ENCODE measurements around the gene KRIT1.

DNA sequence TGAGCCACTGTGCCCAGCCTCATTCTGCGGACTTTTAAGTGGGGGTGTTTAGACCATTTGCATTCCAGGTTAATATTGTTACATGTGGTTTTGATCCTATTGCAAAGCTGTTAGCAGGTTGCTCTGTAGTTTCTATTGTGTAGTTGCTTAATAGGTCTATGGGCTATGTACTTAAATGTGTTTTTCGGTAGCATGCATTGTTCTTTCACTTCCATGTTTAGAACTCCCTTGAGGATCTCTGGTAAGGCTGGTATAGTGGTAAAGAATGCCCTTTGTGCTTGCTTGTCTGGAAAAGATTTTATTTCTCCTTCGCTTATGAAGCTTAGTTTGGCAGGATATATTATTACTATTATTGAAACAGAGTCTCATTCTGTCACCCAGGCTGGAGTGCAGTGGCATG is 53.4 kb downstream of the KRIT1 start:
- no peak for TF ChIP-seq PHF8 (CRISPR knock-in tag; IDR thresholded peaks at IDR 0.05)
- TF ChIP-seq, protein P1, sequence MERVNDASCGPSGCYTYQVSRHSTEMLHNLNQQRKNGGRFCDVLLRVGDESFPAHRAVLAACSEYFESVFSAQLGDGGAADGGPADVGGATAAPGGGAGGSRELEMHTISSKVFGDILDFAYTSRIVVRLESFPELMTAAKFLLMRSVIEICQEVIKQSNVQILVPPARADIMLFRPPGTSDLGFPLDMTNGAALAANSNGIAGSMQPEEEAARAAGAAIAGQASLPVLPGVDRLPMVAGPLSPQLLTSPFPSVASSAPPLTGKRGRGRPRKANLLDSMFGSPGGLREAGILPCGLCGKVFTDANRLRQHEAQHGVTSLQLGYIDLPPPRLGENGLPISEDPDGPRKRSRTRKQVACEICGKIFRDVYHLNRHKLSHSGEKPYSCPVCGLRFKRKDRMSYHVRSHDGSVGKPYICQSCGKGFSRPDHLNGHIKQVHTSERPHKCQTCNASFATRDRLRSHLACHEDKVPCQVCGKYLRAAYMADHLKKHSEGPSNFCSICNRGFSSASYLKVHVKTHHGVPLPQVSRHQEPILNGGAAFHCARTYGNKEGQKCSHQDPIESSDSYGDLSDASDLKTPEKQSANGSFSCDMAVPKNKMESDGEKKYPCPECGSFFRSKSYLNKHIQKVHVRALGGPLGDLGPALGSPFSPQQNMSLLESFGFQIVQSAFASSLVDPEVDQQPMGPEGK (CRISPR knock-in tag; IDR thresholded peaks at IDR 0.05) = no peak
- TF ChIP-seq ZNF317 (CRISPR knock-in tag; IDR thresholded peaks at IDR 0.05) = no peak
- TF ChIP-seq, protein P2, sequence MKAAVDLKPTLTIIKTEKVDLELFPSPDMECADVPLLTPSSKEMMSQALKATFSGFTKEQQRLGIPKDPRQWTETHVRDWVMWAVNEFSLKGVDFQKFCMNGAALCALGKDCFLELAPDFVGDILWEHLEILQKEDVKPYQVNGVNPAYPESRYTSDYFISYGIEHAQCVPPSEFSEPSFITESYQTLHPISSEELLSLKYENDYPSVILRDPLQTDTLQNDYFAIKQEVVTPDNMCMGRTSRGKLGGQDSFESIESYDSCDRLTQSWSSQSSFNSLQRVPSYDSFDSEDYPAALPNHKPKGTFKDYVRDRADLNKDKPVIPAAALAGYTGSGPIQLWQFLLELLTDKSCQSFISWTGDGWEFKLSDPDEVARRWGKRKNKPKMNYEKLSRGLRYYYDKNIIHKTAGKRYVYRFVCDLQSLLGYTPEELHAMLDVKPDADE (CRISPR knock-in tag; IDR thresholded peaks at IDR 0.05) = no peak
- TF ChIP-seq, protein P3, sequence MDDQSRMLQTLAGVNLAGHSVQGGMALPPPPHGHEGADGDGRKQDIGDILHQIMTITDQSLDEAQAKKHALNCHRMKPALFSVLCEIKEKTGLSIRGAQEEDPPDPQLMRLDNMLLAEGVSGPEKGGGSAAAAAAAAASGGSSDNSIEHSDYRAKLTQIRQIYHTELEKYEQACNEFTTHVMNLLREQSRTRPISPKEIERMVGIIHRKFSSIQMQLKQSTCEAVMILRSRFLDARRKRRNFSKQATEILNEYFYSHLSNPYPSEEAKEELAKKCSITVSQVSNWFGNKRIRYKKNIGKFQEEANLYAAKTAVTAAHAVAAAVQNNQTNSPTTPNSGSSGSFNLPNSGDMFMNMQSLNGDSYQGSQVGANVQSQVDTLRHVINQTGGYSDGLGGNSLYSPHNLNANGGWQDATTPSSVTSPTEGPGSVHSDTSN (CRISPR knock-in tag; IDR thresholded peaks at IDR 0.05; ENCODE audit: borderline replicate concordance) = no peak
- no peak for TF ChIP-seq ZNF777 (CRISPR knock-in tag; IDR thresholded peaks at IDR 0.05)
- TF ChIP-seq, protein P4, sequence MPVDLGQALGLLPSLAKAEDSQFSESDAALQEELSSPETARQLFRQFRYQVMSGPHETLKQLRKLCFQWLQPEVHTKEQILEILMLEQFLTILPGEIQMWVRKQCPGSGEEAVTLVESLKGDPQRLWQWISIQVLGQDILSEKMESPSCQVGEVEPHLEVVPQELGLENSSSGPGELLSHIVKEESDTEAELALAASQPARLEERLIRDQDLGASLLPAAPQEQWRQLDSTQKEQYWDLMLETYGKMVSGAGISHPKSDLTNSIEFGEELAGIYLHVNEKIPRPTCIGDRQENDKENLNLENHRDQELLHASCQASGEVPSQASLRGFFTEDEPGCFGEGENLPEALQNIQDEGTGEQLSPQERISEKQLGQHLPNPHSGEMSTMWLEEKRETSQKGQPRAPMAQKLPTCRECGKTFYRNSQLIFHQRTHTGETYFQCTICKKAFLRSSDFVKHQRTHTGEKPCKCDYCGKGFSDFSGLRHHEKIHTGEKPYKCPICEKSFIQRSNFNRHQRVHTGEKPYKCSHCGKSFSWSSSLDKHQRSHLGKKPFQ (CRISPR knock-in tag; IDR thresholded peaks at IDR 0.05; ENCODE audit: insufficient replicate concordance) = no peak
- TF ChIP-seq FOXJ3 (CRISPR knock-in tag; IDR thresholded peaks at IDR 0.05; ENCODE audit: borderline replicate concordance) = no peak
- TF ChIP-seq, protein P5, sequence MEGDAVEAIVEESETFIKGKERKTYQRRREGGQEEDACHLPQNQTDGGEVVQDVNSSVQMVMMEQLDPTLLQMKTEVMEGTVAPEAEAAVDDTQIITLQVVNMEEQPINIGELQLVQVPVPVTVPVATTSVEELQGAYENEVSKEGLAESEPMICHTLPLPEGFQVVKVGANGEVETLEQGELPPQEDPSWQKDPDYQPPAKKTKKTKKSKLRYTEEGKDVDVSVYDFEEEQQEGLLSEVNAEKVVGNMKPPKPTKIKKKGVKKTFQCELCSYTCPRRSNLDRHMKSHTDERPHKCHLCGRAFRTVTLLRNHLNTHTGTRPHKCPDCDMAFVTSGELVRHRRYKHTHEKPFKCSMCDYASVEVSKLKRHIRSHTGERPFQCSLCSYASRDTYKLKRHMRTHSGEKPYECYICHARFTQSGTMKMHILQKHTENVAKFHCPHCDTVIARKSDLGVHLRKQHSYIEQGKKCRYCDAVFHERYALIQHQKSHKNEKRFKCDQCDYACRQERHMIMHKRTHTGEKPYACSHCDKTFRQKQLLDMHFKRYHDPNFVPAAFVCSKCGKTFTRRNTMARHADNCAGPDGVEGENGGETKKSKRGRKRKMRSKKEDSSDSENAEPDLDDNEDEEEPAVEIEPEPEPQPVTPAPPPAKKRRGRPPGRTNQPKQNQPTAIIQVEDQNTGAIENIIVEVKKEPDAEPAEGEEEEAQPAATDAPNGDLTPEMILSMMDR (CRISPR knock-in tag; IDR thresholded peaks at IDR 0.05) = no peak
- TF ChIP-seq, protein P6, sequence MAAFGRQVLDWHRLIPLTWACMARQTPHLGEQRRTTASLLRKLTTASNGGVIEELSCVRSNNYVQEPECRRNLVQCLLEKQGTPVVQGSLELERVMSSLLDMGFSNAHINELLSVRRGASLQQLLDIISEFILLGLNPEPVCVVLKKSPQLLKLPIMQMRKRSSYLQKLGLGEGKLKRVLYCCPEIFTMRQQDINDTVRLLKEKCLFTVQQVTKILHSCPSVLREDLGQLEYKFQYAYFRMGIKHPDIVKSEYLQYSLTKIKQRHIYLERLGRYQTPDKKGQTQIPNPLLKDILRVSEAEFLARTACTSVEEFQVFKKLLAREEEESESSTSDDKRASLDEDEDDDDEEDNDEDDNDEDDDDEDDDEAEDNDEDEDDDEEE (CRISPR knock-in tag; IDR thresholded peaks at IDR 0.05) = no peak
- TF ChIP-seq MXI1 (IDR thresholded peaks at IDR 0.05; ENCODE audit: borderline replicate concordance, low read depth, low read length) = no peak
